GM13976 (cell line): ENCODE data around the gene FBLN2.

ENCODE experiments used
- DNase-seq: peaks from one replicate; pipeline ENCODE4 v3.0.0; 2012; ENCODE audit warnings: low spot score
- CTCF ChIP-seq: IDR thresholded peaks from 2 replicates; pipeline ENCODE4 v1.5.1; 2012; ENCODE audit warnings: borderline replicate concordance, mild to moderate bottlenecking; ENCODE audit not compliant: insufficient read depth; ENCODE audit errors: extremely low read depth, missing control alignments, control extremely low read depth
- in situ Hi-C: fragments of 300-500 bp; cut with MboI; formaldehyde crosslinking; loops from one replicate; pipeline ENCODE4 v1.12.0; 2022; ENCODE audit warnings: low sequenced_read_pairs, mixed read lengths, inconsistent platforms; ENCODE audit not compliant: unreplicated experiment

Gene FBLN2

DNA sequence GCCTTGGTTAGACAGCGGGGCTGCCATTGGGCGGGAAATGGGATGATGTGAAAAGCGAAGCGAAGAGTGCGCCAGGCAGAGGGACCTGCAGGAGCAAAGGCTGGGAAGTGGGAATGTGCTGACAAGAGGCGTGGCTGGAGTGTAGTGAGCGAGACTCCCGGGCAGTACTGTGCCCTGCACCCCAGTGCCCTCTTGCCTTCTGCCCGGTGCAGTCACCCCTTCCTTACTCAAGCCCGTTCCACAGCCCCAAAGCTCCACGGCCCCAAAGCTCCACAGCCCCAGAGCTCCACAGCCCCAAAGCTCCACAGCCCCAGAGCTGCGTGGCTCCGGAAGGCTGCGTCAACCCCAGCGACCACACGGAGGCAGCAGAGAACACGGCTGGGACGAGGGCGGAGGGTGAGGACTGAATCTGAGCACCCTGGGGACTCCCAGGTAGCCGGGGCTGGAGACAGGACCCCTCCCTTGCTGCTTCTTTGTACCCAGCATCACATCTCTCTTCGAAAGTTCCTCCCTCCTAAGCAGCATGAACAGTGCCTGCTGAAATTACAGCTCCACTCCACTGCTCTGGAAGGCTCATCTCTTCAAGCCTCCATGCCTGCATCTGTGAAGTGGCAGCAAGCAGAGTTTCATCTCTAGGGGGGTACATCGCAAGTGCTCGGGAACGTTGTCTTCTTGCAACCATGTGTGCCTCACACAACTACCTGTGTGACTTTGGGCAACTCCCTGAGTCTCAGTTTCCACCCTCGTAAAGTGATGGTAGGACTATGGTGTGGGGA lies 108.9 kb downstream of the FBLN2 start:
- in situ Hi-C loops = loop anchor here (10.0 kb wide), 1 partner anchor 227 kb away; the partner anchor contains the start of gene WNT7A
- peak; percentile 89 for DNase-seq
- TF ChIP-seq CTCF = peak; percentile 90

DNA sequence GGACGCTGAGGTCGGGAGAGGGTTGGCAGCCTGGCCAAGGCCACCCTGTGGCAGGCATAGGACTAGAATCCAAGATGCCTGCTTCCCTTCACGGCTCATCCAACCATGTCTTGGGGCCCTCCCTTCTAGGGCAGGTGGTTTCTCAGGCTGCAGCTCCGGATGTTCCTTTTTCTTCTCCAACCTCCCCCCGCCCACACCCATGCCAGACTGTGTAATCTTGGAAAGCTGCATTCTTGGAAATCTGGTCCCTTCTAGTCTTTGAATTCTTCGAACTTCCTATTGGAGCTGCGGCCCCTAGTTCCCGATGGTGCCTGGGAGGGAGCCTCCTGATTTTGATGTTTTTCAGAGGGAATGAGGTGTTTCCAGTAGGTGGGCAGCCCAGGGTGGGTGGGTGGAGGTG lies 109.8 kb downstream of the FBLN2 start:
- in situ Hi-C loops = loop anchor here (10.0 kb wide), 1 partner anchor 226 kb away; the partner anchor contains the start of gene WNT7A

GRCh38 chr3:13659221-13659969 lies 110.5 kb downstream of the FBLN2 start:
- in situ Hi-C loops = loop anchor here (10.0 kb wide), 1 partner anchor 225 kb away; the partner anchor contains the start of gene WNT7A

More for the DNA sequence above, 109.8 kb downstream of the FBLN2 start:
- no peak for TF ChIP-seq CTCF
- no peak for DNase-seq

DNA sequence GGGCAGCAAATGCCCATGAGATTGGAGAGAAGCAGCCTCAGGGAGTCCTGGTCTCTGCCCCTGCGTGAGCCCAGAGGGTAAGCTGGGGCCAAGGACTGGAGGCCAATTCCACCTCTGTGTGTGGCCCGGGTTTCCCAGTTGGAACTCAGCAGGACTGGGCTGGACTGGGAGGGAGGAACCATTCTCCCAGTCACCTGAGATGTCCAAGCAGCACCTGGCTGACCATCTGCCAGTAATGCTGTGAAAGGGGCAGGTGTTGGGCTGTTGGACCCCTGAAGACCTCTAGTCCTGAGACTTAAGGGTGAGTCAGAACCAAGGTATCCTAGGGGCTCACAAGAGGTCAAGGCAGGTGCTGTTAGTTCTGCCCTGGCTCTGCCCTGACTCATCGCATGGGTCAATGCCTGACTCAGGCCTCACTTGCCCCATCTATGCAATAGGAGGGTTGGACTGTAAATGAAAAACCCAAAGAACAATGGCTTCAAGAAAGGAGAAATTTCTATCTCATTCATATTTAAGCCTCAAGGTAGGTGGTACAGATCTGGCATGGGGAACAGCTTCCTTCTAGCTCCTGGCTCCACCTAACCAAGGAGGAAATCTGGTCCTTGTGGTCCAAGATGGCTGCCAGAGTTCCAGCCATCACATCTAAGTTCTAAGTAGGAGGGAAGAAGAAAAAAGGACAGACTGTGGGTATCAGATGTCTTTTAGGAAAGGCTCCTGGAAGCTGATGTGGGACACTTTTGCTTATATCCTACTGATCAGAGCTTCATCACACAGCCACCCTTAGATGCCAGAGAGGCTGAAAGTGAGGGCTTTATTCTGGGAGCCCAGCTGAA lies 111.3 kb downstream of the FBLN2 start:
- in situ Hi-C loops = no loop called here
- no peak for TF ChIP-seq CTCF
- DNase-seq = no peak

More at GRCh38 chr3:13659221-13659969, 110.5 kb downstream of the FBLN2 start:
- DNase-seq = no peak
- TF ChIP-seq CTCF = no peak

GRCh38 chr3:13661121-13661520 lies 112.2 kb downstream of the FBLN2 start:
- no peak for DNase-seq
- in situ Hi-C loops = no loop called here
- no peak for TF ChIP-seq CTCF
